ENCODE results near the gene HHAT.

HHAT gene

DNA sequence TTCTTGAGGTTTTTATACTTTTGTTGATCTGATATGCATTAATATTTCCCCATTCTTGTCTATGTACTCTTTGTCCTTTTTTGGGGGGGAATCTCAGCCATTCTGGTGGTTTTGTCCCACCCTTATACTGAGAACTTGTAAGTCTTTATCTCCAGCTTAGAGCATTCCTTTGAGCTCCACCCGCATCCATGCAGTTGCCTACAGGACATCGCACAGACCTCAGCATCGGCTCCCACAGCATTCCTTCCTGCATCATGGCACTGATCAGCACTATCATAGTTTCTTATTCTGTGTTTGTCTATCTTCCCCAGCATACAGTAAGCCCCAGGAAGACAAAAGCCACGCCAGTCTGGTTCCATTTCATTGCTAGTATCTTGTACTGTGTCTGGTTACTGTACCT is 33.0 kb downstream of the HHAT start:
- DNase-seq, result no peak

DNA sequence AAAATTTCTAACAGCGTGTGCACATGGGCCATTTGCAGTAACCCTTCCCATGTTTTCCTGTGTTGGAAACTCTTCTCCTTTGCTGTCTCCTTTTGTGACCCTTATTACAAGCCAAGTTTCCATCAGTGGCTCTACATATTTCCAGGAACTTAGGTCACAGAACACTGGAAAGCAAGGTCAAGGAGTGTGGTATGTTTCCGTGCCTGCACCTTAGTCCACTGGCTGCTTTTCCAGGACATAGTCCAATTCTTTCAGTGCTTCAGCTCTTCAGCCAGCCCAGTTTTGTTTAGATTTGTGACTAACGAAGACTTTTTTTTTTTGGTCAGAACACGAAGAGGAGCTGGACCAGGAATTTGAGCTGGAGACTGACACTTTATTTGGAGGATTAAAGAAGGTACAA is 33.8 kb downstream of the HHAT start:
- DNase-seq, result no peak

DNA sequence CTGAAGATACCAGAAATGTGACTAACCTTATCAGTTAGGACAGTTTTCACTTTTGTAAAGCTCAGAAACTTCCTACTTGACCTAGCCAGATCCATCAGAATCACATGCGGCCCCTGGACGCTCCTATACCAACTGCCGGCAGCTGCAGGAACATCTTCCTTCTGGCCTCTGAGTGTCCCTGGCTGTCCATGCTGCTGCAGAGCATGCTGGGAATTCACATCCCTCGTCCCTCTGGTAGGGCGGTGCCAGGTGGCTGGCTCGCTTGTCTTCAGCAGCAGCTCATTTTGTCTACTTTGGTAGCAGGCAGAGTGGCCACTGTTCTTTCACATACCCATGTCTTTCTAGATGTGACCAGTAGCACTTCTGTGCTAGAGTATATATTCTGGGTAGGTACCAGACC is 34.4 kb downstream of the HHAT start:
- DNase-seq, result no peak

DNA sequence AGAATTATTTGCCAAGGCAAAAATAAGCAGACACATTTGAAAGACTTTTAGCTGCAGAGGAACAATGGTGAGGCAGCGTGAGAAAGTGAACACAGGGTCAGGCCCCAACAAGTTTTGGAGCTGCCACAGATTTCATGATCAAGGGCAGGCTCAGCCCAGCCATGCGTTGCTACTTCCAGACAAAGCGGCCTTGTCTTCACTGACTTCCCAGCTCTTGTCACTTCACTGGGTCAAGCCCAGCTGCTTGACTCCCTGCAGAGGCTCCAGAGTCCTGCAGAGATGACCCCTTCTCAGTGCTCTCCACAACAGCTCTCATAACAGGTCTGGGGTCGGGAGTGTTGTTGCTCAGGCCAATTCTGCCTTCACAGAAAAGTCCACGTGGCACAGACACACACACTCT is 35.8 kb downstream of the HHAT start:
- no peak for DNase-seq

DNA sequence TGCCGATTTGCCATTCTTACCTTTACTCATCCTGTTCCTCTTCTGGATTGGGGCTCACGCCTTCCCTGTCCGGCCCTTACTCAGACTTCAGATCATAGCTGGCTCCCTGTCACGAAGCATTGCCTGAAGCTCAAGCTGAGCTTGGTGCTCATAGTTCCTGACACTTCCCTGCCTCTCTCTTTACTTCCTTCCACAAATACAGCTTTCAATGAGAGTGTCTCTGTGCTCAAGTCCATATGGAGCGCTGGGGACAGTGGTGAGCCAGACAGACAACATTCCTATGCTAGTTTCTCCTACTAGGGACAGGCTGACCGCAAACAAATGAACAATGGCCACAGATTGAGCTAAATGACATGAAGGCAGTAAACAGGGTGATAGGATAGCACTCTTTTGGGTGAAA is 38.1 kb downstream of the HHAT start:
- no peak for DNase-seq

DNA sequence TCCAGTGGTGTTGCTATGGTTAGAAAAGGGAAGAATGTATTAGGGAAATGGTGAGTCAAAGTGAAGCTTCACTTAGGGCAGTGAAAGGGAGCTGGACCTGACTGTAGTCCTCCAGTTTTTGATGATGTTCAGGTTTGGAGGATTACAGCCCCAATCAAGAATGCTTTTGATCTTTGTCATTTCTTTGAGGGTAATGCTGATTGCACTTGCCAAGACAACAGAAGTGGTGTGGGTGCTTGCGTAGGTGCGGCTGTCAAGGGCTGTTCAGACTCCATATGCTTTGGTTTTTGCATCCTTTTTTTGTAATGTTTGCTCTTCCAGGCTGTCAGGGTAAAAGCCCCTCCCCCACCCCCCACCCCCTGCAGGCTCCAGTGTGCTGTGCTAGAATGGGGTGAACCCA is 38.9 kb downstream of the HHAT start:
- no peak for DNase-seq

DNA sequence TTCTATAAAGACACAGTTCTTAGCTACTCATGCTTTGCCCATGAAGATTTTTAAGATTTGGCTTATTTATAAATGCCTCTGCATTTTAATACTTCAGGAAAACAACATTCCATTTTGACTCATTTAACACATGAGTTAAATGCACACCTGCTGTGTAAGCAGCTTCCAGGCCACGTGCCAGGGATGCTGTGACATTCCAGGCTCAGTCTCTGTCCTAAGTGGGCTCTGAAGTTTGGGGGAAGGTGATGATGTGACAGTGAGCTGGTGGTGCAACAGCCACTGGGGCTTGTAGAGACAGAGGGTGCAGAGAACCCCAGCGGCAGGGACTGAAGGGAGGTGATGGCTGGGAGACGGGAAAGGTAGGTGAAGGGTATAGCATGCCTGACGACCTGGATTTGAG is 40.7 kb downstream of the HHAT start:
- no peak for DNase-seq

DNA sequence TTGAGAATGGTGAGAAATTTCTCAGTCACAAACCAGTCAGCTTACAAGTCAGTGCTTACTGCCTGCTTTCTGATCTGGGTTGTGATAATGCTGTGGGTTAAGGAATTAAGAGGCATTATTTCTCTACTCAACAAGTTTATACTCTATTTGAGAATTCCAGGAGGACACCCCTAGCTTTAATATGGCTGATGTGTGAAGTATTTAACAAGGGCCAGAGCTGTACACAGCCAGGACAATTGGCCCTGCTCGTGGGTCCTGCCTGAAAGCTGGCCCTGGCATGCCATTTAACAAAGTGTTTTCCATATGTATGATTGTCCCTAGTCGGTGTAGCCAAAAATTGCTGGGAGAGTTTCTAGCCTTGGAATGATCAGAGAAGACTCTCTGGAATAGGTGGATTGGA is 43.2 kb downstream of the HHAT start:
- no peak for DNase-seq

DNA sequence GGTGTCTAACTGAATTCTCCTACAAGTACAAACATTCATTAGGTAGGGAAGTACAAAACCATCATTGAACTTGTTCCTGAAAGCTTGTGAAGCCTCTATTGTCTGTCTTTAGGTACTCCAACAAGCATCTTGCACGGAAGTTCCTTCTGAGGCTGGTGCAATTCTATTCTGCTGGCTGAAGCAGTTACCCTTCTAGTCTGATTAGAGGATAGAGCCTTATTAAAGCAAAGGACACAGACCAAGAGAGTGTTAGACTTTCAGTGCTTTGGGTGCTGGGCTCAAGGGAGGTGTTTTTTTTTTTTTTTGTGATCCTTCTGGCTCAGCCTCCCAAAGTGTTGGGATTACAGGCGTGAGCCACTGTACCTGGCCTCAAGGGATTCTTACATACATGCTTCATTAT is 43.8 kb downstream of the HHAT start:
- no peak for DNase-seq

DNA sequence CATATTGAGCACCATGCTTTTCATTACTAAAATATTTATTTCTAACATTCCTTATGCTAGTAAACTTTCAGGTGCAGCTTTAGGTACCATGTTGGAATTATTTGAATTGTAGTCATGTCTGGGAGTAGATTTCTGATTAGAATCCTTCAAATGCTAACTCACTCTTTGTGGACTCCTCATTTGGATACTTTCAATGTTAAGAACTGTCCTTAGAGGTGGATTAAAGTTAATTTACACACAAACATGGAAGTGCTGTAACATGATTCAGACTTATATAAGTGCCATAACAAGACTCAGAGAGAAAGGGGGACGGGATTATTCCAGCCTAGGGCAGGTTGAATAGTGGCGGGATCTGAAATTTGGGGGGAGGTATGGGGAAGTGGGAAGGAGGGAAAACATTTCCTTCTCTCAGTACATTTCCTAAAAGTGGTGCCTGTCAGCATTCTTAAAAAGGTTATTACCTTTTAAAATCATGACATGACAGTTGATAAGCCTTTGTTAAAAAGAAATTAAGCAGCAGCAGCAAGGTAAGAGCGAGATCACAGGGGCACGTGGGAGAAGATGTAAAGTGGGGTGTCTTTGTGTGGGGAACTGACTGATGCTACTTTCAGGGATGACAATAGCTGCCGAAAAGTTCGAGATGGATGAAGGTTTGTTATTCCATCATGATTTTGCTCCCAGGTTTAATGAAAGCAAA is 44.4 kb downstream of the HHAT start:
- no peak for DNase-seq

DNA sequence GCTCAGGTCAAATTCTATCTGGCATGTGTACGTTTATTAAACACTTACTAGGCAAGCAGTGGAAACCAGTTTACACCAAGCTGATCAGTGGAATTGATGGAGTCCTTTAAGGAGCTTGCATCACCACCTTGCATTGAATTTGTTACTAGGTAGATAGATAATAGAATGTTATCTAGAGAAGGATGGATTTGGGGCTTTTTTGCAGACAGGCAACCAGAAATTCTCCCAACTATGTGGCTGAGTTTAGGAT is 44.9 kb downstream of the HHAT start:
- no peak for DNase-seq

DNA sequence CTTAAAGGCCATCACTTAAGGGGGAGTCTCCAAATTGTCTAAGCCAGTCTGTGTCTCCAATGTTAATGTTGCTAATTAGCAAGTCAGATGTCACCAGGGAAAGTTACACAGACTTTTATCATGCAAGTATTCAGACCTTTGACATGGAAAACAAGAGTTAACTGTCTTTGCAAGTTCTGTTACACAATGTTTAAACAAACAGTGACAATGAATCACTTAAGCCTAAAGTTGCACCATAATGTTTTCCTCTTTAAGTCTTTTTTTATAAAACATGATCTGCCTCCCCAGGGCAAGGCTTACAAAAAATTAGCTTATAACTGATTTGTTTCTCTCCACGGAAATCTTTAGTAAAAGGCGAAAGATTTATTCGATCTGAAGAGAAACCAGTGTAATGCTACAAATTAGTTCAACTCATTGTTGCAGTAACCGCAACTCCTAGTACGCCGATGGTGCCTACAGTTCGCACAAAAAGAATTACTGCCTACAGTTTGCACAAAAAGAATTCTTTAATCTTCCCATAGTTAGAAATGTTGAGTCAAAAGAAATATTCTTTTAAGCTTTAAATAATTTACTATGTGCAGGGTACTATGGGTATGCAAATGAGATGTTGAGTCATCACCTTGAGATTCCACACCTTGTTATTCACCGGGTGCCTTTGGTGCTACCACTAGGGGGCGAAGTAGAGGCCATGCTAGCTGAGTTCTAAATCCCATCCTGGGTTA is 45.3 kb downstream of the HHAT start:
- DNase-seq, result peak; percentile 53

DNA sequence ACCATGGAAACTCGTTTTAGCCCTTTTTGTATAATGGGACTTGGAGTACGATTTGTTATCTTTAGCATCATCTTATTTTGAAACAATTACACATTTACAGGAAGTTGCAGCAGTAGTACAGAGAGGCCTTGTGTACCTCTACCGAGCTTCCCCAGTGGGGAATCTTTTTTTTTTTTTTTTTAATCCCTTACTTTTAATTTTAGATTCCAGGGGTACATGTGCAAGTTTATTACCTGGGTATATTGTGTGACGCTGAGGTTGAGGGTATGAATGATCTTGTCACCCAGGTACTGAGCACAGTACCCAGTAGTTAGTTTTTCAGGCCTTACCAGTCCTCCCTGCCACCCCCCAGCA is 45.9 kb downstream of the HHAT start:
- no peak for DNase-seq

DNA sequence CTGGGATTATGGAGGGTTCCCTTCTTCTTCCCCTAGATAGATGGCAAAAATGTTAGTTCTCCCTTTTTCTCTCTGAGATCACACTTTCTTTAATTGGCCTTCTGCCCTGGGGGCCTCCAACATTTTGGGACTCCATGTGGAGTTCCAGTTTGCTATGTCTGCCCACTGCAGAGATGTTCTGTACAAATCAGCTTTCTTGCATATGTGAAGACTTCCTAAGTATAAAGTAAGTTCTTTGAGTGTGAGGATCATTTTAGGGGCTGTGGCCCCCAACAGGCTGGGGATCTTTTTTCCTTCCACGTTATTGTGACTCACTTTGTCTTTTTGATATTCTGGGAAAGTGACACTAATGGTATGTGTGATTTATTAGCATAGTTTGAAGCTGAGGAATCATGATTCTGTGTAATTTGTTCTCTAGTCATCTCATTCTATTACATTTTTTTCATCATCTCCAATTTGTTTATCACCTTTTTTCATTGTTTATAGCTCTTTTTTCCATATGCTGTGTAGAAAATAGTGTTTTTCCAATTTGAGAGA is 48.2 kb downstream of the HHAT start:
- DNase-seq, result no peak

DNA sequence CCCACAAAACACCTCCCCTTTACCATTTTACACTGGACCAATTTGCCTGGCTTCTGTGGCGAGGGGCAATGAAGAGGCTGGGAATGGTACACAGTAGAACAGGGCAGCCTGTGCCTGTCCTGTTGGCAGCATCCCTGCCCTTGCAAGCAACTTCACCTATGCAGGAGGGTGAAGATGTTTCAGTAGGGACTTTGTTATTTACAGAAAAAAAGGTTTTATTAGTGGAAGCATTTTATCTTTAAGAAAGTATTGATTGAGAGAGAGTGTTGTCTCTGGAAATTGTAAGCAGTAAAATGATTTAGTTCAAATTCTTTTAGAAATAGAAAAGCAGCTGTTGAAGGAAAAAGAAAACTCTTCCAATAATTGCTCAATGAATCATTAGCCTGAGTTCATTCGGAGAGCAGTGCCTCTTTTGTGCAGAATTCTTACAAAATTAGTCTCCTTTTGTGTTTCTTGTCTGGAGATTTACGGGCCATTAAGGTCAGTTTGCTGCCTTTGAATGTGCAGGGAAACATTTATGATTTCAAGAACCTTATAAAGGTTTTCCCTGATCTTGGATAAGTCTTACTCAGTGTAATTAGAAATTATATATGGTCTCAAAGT is 49.1 kb downstream of the HHAT start:
- no peak for DNase-seq

DNA sequence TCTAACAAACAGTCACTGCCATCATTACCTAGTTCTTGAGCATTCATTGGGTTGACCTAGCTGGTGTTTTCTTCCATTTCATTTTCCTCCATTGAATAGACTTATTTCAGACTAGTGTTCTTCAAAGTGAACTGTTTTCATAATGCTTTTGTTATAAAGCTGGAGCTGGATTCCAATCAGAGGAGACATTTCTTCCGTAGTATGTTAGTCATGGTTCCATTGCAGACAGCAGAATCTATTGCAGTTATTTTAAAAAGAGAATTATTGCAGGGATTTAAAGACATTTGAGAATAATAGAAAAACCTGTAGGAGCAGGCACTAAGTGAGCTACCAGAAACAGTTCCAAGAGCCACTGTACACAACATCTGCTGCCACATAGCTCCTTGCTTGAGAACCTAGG is 50.0 kb downstream of the HHAT start:
- no peak for DNase-seq

DNA sequence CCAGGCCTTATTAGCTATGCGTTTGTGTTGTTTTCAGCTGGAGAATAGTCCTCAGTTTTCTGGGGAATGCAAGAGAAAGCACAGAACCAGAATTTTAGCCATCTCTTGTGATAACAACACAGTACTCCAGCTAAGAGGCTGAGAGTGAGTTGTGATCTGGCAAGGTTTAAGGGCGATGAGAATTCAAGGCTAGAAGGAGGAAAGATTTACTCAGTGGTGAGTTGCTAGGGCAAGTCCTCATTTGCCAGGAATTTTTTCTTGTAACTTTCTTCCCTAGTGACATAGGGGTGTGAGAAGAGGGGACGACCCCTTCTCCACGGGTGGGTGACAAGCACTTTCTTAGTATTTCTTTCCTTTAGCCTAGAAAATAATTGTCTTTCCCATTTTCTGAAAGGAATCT is 53.2 kb downstream of the HHAT start:
- DNase-seq, result no peak

DNA sequence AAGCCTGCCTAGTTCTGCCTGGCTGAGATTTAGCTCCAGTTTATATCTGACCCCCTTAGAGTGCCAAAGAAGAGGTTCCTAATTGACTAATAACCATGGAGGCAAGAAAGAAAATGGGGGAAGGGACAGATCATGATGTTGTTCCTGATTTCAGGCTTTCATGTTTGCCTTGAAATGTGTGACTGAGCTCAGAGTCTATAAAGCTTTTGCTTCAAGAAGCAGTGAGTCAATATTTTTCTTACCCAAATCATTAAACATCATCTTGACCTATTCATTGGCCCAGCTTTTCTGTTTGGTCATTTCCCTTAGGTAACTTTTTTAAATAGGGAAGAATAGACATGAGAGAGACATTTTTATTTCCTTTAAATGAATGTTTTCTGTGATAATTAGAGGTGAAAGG is 55.9 kb downstream of the HHAT start:
- no peak for DNase-seq

DNA sequence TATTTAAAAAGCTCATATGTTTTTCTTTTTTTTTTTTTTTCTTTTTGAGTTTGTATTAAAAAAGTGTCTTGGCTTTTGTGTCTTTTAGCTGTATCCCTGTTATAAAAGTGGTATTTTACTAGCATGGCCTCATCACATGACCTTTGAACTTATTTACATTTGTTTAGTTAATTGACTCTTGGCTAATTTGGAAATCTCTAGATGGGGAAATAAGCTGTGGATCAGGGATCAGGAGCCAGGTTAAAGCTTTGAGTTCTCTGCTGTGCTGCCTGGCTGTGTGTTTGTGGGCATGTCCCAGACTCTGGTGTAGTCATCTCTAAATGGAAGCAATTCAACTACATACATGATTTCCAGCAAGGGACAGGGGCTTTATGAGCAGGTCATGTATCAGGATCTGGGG is 56.5 kb downstream of the HHAT start:
- DNase-seq, result no peak

DNA sequence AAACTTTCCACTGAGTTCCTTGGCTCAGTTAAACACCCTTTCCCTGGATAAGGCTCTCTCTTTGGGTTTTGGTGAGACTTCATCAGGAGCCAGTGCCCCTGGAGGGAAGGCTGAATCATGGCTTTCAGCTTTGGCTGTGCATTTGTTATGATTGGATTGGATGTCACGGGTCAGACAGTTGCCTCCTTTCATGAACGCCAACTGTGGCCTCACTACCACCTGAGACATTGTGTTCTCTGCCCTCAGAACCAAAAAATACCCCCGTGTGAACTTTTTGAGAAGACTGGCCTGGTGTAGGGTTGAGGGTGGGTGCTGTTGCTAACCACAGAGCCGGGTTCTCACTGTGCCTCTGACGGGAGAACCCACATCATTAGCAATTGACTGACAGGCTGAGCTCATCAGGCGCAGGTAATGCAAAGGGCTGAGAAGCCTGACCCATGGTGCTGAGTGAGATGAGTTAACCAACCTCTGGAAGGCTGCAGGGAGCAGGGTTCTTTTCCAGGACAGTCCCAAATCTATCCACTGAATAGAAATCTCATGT is 65.6 kb downstream of the HHAT start:
- no peak for DNase-seq

DNA sequence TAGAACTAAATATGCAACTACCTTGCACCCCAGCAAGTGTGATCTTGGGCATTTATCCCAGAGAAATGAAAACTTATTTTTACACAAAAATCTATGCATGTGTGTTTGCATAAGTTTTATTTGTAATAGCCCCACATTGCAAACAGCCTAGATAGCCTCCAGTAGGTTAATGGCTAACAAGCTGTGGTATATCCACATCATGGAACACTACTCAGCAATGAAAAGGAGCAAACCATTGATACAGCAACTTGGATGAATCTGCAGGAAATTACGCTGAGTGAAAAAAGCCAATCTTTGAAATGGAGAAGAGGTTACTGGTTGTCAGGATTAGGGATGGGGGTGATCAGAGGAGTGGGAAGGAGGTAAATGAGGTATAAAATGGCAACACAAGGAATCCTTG is 67.8 kb downstream of the HHAT start:
- no peak for DNase-seq

DNA sequence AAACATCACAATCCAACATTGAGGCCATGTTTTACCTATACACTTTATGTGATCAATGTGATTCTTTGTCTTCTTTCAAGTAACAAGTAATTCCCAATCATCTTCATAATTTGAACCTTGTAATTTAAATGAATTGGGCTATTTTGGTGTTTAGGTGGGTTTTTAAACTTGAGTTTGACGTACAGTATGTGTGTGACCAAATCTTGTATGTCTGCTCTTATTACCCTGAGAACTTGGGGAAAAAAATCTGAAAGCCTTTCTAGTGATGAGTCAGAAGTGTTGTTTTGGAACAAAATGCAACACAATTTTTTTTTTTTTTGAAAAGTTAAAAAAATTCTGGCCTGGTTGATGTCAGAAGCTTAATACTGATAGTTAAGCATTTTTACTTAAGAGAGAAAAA is 68.5 kb downstream of the HHAT start:
- no peak for DNase-seq

DNA sequence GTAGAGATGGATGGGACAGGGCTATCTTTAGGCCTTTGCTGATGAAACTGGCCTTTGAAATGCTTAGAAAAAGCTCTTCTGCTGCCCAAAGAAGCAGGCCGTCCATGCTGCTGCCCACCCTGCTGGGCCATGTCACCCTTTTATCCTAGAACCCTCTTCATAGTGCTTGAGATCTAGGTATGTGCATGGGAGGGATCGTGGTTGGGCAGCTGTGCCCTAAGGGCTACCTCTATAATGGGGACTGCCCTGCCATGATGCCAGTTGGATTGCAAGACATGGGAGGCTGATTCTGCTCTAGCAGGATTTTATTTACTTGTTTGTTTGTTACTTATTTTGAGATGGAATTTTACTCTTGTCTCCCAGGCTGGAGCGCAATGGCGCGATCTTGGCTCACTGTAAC is 69.0 kb downstream of the HHAT start:
- no peak for DNase-seq

DNA sequence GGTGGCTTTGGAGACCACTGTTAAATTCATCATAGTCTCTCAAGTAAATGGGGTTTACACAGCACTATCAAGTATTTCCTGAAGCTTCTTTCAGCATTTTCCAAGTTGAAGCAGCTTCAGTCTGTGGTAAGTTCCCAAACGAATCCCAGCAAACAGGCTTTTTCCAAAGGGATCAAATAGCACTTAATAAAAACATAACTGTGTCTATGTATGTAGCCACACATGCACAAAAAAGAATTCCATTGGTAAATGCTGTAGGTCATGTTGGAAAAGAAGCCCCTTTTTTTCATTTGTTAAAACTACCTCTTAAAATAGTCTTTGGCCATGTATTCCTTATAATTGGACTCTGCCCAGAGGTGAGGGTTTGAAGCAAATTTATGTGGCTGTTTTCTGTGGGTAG is 69.8 kb downstream of the HHAT start:
- DNase-seq, result no peak
